GM13976 (cell line): ENCODE results near the gene MDM1.

Experiments used
- DNase-seq: peaks from one replicate; pipeline ENCODE4 v3.0.0; 2012; ENCODE audit warnings: low spot score
- CTCF ChIP-seq: IDR thresholded peaks from 2 replicates; pipeline ENCODE4 v1.5.1; 2012; ENCODE audit warnings: borderline replicate concordance, mild to moderate bottlenecking; ENCODE audit not compliant: insufficient read depth; ENCODE audit errors: extremely low read depth, missing control alignments, control extremely low read depth
- in situ Hi-C: fragments of 300-500 bp; cut with MboI; formaldehyde crosslinking; loops from one replicate; pipeline ENCODE4 v1.12.0; 2022; ENCODE audit warnings: low sequenced_read_pairs, mixed read lengths, inconsistent platforms; ENCODE audit not compliant: unreplicated experiment

MDM1 gene

GRCh38 chr12:68326716-68327115 lies 5.4 kb downstream of the MDM1 start:
- in situ Hi-C loops, result no loop called here
- DNase-seq, result no peak
- TF ChIP-seq CTCF, result no peak

- DNase-seq, result no peak
- no peak for TF ChIP-seq CTCF
- in situ Hi-C loops, result no loop called here
Observed at GRCh38 chr12:68325966-68326365, 6.2 kb downstream of the MDM1 start.

- DNase-seq, result no peak
- in situ Hi-C loops, result loop anchor here (25.0 kb wide), 1 partner anchor 287 kb away; no protein-coding TSS in a partner anchor
- no peak for TF ChIP-seq CTCF
Observed at GRCh38 chr12:68324531-68324930, 7.6 kb downstream of the MDM1 start.

- no peak for DNase-seq
- in situ Hi-C loops, result loop anchor here (25.0 kb wide), 1 partner anchor 284 kb away; no protein-coding TSS in a partner anchor
- no peak for TF ChIP-seq CTCF
Observed at GRCh38 chr12:68321140-68321539, 11.0 kb downstream of the MDM1 start.

GRCh38 chr12:68319988-68320623 lies 12.1 kb downstream of the MDM1 start:
- no peak for TF ChIP-seq CTCF
- in situ Hi-C loops, result loop anchor here (25.0 kb wide), 1 partner anchor 283 kb away; no protein-coding TSS in a partner anchor
- no peak for DNase-seq

GRCh38 chr12:68317047-68317667 lies 15.0 kb downstream of the MDM1 start:
- in situ Hi-C loops, result loop anchor here (25.0 kb wide), 1 partner anchor 280 kb away; no protein-coding TSS in a partner anchor
- peak; percentile 53 for DNase-seq
- TF ChIP-seq CTCF, result peak; percentile 44
